Epidermal melanocyte (primary cell): ENCODE results near the gene MTREX.

ENCODE experiments used
- DNase-seq: peaks from one replicate; pipeline ENCODE4 v3.0.0; 2011; ENCODE audit warnings: low spot score; ENCODE audit not compliant: insufficient read length

MTREX gene

GRCh38 chr5:55324815-55325418 lies 17.1 kb downstream of the MTREX start:
- DNase-seq, result no peak

GRCh38 chr5:55325621-55326020 lies 17.8 kb downstream of the MTREX start:
- no peak for DNase-seq

GRCh38 chr5:55327281-55327680 lies 19.5 kb downstream of the MTREX start:
- no peak for DNase-seq

- DNase-seq, result no peak
Observed at GRCh38 chr5:55331321-55331720, 23.5 kb downstream of the MTREX start.

- DNase-seq, result no peak
Observed at GRCh38 chr5:55333017-55333416, 25.2 kb downstream of the MTREX start.

- DNase-seq, result no peak
Observed at GRCh38 chr5:55333811-55334210, 26.0 kb downstream of the MTREX start.

GRCh38 chr5:55338092-55338613 lies 30.4 kb downstream of the MTREX start:
- DNase-seq, result no peak

- no peak for DNase-seq
Observed at GRCh38 chr5:55338810-55339243, 31.0 kb downstream of the MTREX start.

- DNase-seq, result no peak
Observed at GRCh38 chr5:55343107-55343506, 35.3 kb downstream of the MTREX start.

GRCh38 chr5:55343609-55344008 lies 35.8 kb downstream of the MTREX start:
- no peak for DNase-seq

- DNase-seq, result no peak
Observed at GRCh38 chr5:55344392-55344992, 36.7 kb downstream of the MTREX start.

- no peak for DNase-seq
Observed at GRCh38 chr5:55345327-55345726, 37.5 kb downstream of the MTREX start.

- no peak for DNase-seq
Observed at GRCh38 chr5:55347786-55348185, 40.0 kb downstream of the MTREX start.

GRCh38 chr5:55350754-55351153 lies 43.0 kb downstream of the MTREX start:
- DNase-seq, result no peak

GRCh38 chr5:55356896-55357295 lies 49.1 kb downstream of the MTREX start:
- DNase-seq, result no peak

GRCh38 chr5:55360190-55360589 lies 52.4 kb downstream of the MTREX start:
- no peak for DNase-seq

- DNase-seq, result no peak
Observed at GRCh38 chr5:55363856-55364255, 56.1 kb downstream of the MTREX start.

GRCh38 chr5:55364537-55365055 lies 56.8 kb downstream of the MTREX start:
- no peak for DNase-seq

GRCh38 chr5:55370291-55370925 lies 62.6 kb downstream of the MTREX start:
- DNase-seq, result no peak

GRCh38 chr5:55371145-55371544 lies 63.4 kb downstream of the MTREX start:
- DNase-seq, result no peak

GRCh38 chr5:55372130-55372925 lies 64.5 kb downstream of the MTREX start:
- no peak for DNase-seq

- no peak for DNase-seq
Observed at GRCh38 chr5:55377810-55378209, 70.0 kb downstream of the MTREX start.
